Lung microvascular endothelial cell (primary cell): Measurements from ENCODE around the gene SH3TC1. TPM values are rescaled to one million over a fixed set of nuclear protein-coding genes. Genes with fewer than 3 reads are reported as not detected.

ENCODE experiments used
- DNase-seq, 2 donors: peaks; one replicate each; pipeline versions ENCODE4 v3.0.0 to v3.0.0-alpha.2; 2010; ENCODE audit warnings: low read depth in 2 of 2
- total RNA-seq: library from RNA; depleted of rRNA; stranded (reverse); fragments of >200 nt; gene quantifications from 2 replicates; pipeline ENCODE4 v1.2.1, GENCODE V29; 2014

SH3TC1 gene
- total RNA-seq, 1 donor from 2014 or later: 147 TPM

- DNase-seq: no peak
Measured at GRCh38 chr4:8198206-8198905, 734 bp upstream of the SH3TC1 start.

- peak; percentile 54 to 67 for DNase-seq
Measured at GRCh38 chr4:8199594-8200301, 658 bp downstream of the SH3TC1 start.

DNA sequence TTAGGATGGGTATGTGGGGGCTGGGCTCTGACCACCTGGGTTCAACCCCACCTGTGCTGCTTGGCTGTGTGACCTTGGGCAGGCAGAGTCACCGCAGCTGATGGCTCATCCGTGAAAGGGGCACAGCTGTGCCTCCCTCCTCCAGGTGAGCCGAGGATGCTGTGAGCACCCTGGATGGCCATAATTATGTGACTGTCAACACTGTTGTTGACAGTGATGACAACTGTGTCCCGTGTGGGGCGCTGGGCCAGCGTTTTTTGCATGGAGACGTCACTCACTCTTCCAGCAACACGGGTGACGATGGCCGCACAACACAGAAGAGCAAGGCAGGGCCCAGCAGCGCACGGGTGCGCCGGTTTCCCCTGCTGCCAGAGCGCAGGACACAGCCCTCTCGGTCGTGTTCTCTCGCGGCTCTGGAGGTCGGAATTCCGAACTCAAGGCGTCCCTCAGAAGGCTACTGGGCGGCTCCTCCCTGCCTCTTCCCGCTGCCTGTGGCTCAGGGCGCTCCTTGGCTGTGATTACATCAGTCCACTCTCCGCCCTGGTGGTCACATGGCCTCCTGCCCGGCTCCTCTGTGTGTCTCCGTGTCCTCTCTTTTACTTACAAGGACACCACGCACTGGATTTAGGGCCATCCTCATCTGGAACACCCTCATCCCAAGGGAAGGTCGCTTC is 1.3 kb downstream of the SH3TC1 start:
- DNase-seq: peak; percentile 44 to 82

DNA sequence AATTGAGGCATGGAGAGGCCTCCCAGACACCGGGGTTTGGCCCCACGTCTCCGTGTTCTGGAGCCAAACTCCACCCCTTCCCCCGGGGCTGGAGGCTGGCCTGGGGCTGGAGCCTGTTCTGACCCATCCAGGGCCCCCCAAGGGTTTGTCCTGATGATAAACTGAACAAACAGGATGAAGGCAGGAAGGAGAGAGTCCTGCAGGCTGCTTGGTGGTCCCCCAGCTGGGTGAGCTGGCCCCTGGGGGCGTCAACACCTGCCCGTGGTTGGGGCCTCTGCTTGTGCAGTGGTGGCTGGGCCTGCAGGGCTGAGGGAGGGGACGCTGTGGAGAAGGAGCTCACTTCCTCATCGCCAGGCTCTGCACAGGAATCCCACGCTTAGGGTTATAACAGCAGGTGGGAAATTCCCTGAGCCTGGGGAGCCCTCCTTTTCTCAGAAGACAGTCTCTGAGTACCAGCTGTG is 2.3 kb downstream of the SH3TC1 start:
- peak in 1 of 2 donors; percentile 26 for DNase-seq

- DNase-seq: no peak
Measured at GRCh38 chr4:8202108-8203051, 3.3 kb downstream of the SH3TC1 start.

- DNase-seq: no peak
Measured at GRCh38 chr4:8203052-8203401, 3.9 kb downstream of the SH3TC1 start.

DNA sequence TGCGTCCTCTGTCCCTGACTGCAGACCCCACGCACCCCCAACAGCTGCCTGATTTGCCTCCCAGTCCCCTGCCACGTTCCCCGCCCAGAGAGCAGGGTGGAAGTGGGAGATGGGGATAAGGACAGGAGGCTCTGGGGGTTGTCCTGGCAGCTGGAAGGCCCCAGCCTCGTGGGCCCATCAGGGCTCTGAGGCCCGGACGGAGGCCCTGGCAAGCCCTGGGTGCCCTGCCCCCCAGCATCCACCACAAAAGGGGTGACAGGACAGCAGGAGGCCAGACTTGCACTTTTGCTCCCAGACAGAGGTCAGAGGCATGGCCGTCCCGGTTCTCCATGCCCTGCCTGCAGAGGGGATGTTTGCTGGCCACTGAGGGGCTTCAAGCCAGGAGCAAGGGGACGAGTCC is 4.7 kb downstream of the SH3TC1 start:
- DNase-seq: no peak

DNA sequence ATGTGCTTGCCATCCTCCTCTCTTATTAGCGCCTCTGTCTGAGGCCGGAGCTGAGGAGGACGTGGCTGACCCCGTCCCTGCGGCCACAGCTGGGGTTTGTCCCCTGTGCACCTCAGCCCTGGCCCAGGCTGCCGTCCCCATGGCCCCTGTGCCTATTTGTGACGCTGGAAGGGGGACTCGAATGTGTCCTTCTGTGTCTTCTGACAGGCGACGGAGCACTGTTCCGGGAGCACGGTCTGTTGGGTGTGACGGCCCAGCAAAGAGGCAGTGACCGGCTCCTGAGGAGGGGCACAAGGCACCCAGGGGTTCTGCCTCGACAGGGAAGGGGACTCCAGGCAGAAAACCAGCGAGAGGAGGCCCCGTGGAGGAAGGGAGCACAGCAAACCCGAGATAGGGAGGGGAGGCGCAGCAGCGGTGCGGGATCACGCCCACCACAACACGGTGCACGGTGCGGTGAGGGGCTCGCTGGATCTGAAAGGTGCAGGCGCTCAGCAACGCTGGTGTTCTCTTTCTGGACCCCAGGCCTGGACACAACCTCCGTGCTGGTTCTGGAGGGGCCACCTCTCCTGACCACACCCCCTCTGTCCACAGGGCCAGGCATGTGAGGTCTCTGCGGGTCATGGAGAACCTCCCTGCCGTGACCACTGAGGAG is 5.6 kb downstream of the SH3TC1 start:
- no peak for DNase-seq

DNA sequence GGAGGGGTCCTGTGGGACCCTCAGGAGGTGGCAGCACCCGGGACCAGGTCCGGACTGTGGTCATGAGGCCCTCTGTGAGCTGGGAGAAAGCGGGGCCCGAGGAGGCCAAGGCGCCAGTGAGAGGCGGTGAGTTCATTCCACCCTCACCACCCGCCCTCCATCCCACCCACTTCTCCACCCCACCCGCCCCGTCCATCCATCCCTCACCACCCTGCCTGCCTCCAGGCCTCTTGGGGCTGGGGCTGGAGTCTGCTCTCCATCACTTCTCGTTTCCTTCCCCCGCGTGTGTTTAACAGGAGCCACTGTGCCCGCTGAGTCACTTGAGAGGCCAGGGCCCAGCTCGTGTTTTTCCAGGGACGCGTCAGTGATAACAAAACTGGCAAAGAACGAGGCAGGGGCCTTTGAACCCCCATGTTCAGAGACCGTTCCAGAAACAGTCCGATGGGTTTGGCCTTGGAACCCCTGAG is 6.2 kb downstream of the SH3TC1 start:
- DNase-seq: no peak

DNA sequence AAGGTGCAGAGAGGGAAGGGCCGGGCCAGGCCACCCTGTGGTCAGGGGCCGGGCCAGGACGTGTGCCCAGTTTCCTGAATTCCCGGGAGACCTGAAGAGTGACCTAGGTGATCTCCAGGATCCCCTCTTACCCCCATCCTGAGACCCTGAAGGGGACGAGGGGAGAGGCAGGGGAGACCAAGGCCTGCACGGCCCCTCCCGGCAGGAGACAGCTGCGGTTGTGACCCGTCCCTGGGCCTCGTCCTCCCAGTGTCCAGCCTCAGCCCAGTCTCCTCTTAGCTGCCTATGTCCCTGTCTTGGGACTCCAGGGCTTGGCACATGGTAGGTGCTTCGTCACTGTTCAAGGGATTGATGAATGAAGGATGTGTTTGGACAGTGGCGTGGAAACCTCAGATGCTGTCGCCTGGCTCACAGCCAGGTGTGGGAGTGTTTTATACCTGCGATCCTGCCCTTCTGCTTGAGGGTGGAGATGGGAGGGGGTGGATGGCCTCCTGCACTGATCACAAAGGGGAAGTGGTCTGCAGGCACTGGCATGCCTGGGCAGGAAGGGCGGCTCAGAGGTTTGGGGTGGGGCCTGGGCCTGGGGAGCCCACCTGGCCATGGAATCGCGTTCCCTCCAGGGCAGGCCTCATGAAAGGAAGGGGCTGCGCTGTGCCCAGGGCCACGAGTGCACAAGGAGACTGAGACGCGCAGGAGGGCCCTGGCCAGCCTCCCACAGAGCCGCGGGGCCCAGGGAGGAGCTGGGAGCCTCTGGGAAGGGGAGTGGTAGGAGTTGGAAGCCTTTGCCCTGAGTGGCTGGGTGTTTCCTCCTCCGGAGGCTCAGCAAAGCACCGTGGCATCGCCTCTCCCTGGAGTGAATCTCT is 6.9 kb downstream of the SH3TC1 start:
- no peak for DNase-seq

GRCh38 chr4:8207314-8207713 is 8.2 kb downstream of the SH3TC1 start:
- DNase-seq: no peak

DNA sequence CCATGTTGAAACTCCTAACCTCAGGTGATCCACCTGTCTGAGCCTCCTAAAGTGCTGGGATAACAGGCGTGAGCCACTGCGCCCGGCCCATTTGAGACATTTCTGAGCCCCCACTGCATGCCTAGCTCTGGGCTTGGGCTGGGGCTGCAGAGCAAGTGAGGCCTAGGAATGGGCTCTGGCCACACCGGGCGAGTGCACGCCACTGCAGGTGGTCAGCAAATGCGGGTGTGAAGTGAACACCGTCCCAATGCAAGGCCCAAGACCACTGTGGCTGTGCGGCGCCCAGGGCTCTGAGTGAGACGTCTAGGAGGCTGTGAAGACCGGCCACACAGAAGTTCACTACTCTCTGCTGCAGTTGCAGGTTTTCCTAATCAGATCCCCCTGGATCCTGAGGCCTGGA is 9.5 kb downstream of the SH3TC1 start:
- DNase-seq: no peak

GRCh38 chr4:8209181-8209874 is 10.2 kb downstream of the SH3TC1 start:
- DNase-seq: no peak

DNA sequence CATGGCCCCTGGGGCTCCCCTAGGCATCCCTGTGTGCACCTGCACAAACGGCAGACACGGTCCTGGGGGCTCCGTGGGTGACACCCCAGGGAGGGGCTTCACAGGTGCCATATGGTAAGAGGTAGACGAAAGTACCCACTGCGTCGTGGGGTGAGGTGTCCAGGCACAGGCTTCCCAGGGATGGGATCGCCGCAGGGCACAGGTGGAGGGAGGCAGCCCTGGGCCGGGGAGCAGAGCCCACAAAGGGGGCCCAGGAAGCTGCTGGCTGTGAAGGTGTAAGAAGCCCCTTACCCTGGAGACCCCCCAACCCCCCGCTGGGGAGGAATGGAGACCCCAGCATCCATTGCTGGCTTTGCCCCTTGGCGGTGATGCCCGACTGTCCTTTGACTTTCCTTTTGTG is 10.9 kb downstream of the SH3TC1 start:
- DNase-seq: no peak

DNA sequence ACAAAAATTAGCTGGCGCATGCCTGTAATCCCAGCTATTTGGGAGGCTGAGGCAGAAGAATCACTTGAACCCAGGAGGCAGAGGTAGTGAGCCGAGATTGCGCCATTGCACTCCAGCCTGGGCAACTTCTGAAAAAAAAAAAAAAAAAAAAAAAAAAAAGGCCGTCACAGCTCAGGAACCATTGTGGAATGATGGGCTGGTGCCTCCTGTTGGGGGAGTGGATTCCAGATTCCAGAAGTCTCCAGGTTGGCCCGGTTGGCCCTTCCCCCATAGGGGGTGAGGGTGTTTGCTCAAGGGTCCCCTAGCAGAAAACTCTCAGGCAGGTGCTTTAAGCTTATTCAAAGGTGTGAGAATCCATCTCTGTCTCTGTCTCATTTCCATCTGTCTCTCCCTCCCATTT is 11.5 kb downstream of the SH3TC1 start:
- DNase-seq: no peak

DNA sequence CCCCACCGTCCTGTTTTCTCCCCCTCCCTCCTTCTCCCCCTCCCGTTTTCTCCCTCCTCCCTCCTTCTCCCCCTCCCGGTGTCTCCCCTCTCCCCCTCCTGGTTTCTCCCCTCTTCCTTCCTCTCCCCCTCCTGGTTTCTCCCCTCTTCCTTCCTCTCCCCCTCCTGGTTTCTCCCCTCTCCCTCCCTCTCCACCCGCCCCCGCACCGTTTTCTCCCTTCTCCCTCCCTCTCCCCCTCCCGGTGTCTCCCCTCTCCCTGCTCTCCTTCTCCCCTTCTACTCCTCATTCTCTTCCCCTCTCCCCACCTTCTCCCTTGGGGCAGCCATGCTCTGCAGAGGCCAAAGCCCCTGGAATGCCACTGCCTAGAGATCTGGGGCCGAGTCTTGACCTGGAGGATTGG is 12.2 kb downstream of the SH3TC1 start:
- no peak for DNase-seq

- DNase-seq: no peak
Measured at GRCh38 chr4:8211737-8212581, 12.9 kb downstream of the SH3TC1 start.

DNA sequence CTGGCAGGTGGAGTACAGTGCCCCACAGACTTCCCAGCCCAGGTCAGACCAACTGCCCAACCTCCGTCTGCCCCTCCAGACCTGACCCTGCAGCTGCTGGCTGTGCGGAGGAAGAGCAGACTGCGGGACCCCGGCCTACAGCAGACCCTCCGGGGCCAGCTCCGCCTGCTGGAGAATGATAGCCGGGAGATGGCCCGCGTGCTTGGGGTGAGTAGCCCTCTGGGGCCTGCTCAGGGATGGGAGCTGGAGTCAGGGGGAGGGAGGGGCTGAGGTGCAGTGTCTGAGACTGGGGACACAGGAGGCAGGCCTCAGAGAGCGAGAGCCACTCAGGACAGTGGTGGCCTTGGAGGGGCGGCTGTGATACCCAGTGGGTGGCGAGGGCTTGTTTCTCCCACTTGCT is 13.5 kb downstream of the SH3TC1 start:
- no peak for DNase-seq
